ENCODE measurements around the gene IZUMO1. TPM values are rescaled to one million over a fixed set of nuclear protein-coding genes. Genes with fewer than 3 reads are reported as not detected.

The IZUMO1 gene
- total and polyA plus RNA-seq, 9 of the 15 experiments (the other 6 are each of a cell fraction or from before 2014, with no cell fraction given) = 0.14 to 2.1 (median 0.73) TPM

DNA sequence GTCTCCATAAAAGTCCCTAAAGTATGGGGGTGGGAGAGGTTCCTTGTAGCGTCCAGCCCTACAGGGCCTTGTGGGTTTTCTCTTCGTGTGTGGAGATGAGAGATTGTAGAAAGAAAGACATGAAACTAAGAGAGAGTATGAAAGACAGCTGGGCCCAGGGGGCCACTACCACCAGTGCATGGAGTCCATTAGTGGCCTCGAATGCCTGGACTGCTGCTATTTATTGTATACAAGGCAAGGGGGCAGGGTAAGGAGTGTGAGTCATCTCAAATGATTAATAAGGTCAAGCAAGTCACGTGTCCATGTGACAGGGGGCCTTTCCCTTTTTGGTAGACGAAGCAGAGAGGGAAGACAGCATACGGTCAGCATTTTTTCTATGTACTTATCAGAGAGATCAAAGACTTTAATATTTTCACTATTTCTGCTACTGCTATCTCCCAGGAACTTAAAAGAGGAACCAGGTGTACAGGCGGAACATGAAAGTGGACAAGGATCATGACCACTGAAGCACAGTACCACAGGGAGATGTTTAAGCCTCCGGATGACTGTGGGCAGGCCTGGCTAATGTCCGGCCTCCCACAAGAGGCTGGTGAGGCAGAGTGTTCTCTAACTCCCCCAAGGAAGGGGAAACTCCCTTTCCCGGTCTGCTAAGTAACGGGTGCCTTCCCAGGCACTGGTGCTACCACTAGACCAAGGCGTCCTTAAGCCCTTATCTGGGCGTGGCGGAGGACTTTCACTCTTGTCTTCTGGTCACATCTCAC is 34.1 kb upstream of the IZUMO1 start (continued):
- TF ChIP-seq GABPB1 (CRISPR knock-in tag; IDR thresholded peaks at IDR 0.05) (peak; percentile 39; the same call in 1 of the 2 replicates), MAFK (IDR thresholded peaks at IDR 0.05; ENCODE audit: low read length) (peak; percentile 39; the same call in 1 of the 2 replicates), NFE2 (IDR thresholded peaks at IDR 0.05; ENCODE audit: low read depth) (peak; percentile 24; the same call in 1 of the 2 replicates), ZC3H11A (IDR thresholded peaks at IDR 0.05; ENCODE audit: low read depth, low read length) (no peak), ELF1 (tag; IDR thresholded peaks at IDR 0.05) (0 out of 2 replicates have a peak, but pooled peaks have one; percentile 25), BCOR (IDR thresholded peaks at IDR 0.05) (peak; percentile 28; the same call in 1 of the 2 replicates), FOXK1 (CRISPR knock-in tag; IDR thresholded peaks at IDR 0.05; ENCODE audit: borderline replicate concordance) (peak; percentile 81; the same call in 1 of the 2 replicates), SIN3A (IDR thresholded peaks at IDR 0.05; ENCODE audit: borderline replicate concordance in 2 of 2, control insufficient read depth in 1 of 2, low read depth in 2 of 2, low read length in 2 of 2) (no peak), DDX20 (tag; IDR thresholded peaks at IDR 0.05; ENCODE audit: low read depth) (no peak), BHLHE40 (IDR thresholded peaks at IDR 0.05; ENCODE audit: low read length) (peak; percentile 90), ARID2 (IDR thresholded peaks at IDR 0.05) (no peak), TAF7 (tag; IDR thresholded peaks at IDR 0.05) (0 out of 2 replicates have a peak, but pooled peaks have one; percentile 24), MBD2 (IDR thresholded peaks at IDR 0.05; ENCODE audit: borderline replicate concordance, low read depth) (peak; percentile 41; the same call in 1 of the 2 replicates), ZFP1 (CRISPR knock-in tag; IDR thresholded peaks at IDR 0.05) (no peak), HMGN3 (IDR thresholded peaks at IDR 0.05; ENCODE audit: borderline replicate concordance, extremely low read depth, insufficient read length, low read depth, low read length) (no peak), TCFL5 (CRISPR knock-in tag; conservative IDR thresholded peaks at IDR 0.05) (no peak)
- TF ChIP-seq, protein P1, sequence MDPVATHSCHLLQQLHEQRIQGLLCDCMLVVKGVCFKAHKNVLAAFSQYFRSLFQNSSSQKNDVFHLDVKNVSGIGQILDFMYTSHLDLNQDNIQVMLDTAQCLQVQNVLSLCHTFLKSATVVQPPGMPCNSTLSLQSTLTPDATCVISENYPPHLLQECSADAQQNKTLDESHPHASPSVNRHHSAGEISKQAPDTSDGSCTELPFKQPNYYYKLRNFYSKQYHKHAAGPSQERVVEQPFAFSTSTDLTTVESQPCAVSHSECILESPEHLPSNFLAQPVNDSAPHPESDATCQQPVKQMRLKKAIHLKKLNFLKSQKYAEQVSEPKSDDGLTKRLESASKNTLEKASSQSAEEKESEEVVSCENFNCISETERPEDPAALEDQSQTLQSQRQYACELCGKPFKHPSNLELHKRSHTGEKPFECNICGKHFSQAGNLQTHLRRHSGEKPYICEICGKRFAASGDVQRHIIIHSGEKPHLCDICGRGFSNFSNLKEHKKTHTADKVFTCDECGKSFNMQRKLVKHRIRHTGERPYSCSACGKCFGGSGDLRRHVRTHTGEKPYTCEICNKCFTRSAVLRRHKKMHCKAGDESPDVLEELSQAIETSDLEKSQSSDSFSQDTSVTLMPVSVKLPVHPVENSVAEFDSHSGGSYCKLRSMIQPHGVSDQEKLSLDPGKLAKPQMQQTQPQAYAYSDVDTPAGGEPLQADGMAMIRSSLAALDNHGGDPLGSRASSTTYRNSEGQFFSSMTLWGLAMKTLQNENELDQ (CRISPR knock-in tag; IDR thresholded peaks at IDR 0.05; ENCODE audit: borderline replicate concordance) = no peak
- TF ChIP-seq, protein P2, sequence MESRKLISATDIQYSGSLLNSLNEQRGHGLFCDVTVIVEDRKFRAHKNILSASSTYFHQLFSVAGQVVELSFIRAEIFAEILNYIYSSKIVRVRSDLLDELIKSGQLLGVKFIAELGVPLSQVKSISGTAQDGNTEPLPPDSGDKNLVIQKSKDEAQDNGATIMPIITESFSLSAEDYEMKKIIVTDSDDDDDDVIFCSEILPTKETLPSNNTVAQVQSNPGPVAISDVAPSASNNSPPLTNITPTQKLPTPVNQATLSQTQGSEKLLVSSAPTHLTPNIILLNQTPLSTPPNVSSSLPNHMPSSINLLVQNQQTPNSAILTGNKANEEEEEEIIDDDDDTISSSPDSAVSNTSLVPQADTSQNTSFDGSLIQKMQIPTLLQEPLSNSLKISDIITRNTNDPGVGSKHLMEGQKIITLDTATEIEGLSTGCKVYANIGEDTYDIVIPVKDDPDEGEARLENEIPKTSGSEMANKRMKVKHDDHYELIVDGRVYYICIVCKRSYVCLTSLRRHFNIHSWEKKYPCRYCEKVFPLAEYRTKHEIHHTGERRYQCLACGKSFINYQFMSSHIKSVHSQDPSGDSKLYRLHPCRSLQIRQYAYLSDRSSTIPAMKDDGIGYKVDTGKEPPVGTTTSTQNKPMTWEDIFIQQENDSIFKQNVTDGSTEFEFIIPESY (CRISPR knock-in tag; IDR thresholded peaks at IDR 0.05) = peak; percentile 47; the same call in 1 of the 2 replicates
- TF ChIP-seq, protein P3, sequence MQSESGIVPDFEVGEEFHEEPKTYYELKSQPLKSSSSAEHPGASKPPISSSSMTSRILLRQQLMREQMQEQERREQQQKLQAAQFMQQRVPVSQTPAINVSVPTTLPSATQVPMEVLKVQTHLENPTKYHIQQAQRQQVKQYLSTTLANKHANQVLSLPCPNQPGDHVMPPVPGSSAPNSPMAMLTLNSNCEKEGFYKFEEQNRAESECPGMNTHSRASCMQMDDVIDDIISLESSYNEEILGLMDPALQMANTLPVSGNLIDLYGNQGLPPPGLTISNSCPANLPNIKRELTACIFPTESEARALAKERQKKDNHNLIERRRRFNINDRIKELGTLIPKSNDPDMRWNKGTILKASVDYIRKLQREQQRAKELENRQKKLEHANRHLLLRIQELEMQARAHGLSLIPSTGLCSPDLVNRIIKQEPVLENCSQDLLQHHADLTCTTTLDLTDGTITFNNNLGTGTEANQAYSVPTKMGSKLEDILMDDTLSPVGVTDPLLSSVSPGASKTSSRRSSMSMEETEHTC (IDR thresholded peaks at IDR 0.05) = peak; percentile 73; the same call in 1 of the 2 replicates
- TF ChIP-seq, protein P4, sequence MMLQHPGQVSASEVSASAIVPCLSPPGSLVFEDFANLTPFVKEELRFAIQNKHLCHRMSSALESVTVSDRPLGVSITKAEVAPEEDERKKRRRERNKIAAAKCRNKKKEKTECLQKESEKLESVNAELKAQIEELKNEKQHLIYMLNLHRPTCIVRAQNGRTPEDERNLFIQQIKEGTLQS (IDR thresholded peaks at IDR 0.05) = peak; percentile 98
- TF ChIP-seq, protein P4 (CRISPR knock-in tag; conservative IDR thresholded peaks at IDR 0.05) = peak; percentile 87
